DND-41 (cell line): ENCODE data around the gene HMCN1.

Experiments
- EZH2 ChIP-seq: IDR thresholded peaks from 3 replicates; pipeline ENCODE4 v1.6.1; 2012; ENCODE audit warnings: borderline replicate concordance, low read depth, mild to moderate bottlenecking, moderate library complexity, low read length, inconsistent platforms; ENCODE audit not compliant: severe bottlenecking
- TF ChIP-seq, protein P1 (sequence below): IDR thresholded peaks from 2 replicates; pipeline ENCODE4 v1.5.1; 2012; ENCODE audit warnings: borderline replicate concordance, low read length, moderate library complexity, mild to moderate bottlenecking; ENCODE audit not compliant: poor library complexity, severe bottlenecking; ENCODE audit errors: extremely low read depth

DNA sequence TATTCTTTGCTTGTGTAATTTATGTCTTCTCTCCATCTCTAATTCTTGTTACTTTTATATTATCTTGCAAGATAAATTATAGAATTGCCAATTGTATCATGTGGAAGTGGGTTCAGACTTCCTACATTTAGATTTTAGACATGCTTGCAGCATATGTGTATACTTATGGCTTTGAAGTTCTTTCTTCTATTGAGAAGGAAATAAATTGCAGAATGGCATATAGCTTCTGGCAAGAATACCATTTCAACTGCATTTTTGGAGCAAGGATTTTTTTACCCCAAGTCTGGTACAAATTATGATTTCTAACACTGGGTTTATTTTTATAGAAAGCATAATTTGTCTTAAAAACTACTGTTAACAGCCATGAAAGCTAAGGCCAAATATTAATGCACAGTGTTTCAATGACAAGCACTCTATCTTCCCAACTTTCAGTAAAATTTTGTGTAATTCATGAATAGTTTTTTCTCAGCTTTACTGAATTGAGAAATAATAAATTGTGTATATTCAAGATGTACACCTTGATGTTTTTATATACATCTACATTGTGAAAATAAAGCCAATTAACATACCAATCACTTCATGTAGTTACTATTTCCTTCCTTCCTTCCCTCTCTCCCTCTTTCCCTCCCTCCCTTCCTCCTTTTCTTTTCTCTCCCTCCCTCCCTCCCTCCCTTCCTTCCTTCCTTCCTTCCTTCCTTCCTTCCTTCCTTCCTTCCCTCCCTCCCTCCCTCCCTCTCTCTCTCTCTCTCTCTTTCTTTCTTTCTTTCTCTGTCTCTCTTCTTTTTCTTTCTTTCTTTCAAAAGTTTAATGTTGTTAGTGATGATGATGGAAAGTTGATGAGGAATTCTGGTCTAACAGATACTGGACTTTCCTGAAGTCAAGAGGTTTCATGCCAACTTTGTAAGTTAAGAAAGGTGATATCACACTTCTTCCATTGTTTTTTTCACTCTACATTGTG lies 47.1 kb upstream of the HMCN1 start:
- TF ChIP-seq, protein P1, sequence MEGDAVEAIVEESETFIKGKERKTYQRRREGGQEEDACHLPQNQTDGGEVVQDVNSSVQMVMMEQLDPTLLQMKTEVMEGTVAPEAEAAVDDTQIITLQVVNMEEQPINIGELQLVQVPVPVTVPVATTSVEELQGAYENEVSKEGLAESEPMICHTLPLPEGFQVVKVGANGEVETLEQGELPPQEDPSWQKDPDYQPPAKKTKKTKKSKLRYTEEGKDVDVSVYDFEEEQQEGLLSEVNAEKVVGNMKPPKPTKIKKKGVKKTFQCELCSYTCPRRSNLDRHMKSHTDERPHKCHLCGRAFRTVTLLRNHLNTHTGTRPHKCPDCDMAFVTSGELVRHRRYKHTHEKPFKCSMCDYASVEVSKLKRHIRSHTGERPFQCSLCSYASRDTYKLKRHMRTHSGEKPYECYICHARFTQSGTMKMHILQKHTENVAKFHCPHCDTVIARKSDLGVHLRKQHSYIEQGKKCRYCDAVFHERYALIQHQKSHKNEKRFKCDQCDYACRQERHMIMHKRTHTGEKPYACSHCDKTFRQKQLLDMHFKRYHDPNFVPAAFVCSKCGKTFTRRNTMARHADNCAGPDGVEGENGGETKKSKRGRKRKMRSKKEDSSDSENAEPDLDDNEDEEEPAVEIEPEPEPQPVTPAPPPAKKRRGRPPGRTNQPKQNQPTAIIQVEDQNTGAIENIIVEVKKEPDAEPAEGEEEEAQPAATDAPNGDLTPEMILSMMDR, result no peak
- no peak for TF ChIP-seq EZH2
